Neural cell (in vitro differentiated cells): ENCODE data around the gene HTR7.

Source experiments
- CTCF ChIP-seq: fragments of 450-650 bp; IDR thresholded peaks from 2 replicates; pipeline ENCODE4 v1.5.1; 2014; ENCODE audit warnings: antibody characterized with exemption, mild to moderate bottlenecking, moderate library complexity; ENCODE audit not compliant: poor library complexity, severe bottlenecking
- EP300 ChIP-seq: fragments of 450-650 bp; conservative IDR thresholded peaks from 2 replicates; pipeline ENCODE4 v1.6.1; 2014; ENCODE audit warnings: antibody characterized with exemption, mild to moderate bottlenecking, moderate library complexity; ENCODE audit not compliant: poor library complexity, severe bottlenecking
- EZH2 ChIP-seq: fragments of 200-600, 300-800 bp; shearing (Covaris generic), sonication (generic); IDR thresholded peaks from 2 replicates; pipeline ENCODE4 v1.6.1; 2014; ENCODE audit warnings: antibody characterized with exemption, low read length, borderline replicate concordance, mild to moderate bottlenecking; ENCODE audit not compliant: insufficient read depth, poor library complexity, severe bottlenecking
- POLR2AphosphoS5 ChIP-seq: IDR thresholded peaks from 2 replicates; pipeline ENCODE4 v1.6.1; 2012
- TAF1 ChIP-seq: IDR thresholded peaks from 2 replicates; pipeline ENCODE4 v1.6.1; 2012; ENCODE audit warnings: low read depth

- TF ChIP-seq EP300, result no peak
- TF ChIP-seq CTCF, result no peak
- no peak for TF ChIP-seq POLR2AphosphoS5
- no peak for TF ChIP-seq TAF1
- TF ChIP-seq EZH2, result no peak
These were observed 87.6 kb downstream of the HTR7 start for GRCh38 chr10:90769946-90770841.
